ENCODE measurements around the gene OR51A7. TPM values are rescaled to one million over a fixed set of nuclear protein-coding genes. Genes with fewer than 3 reads are reported as not detected.
A peak's percentile ranks its signal among the peaks of the same experiment; 100 is the strongest.
"Not testable (repeated sequence)": the region's sequence is repeated elsewhere in the genome, so short reads cannot be mapped to it uniquely, and the experiment has no call there.

OR51A7 gene, protein sequence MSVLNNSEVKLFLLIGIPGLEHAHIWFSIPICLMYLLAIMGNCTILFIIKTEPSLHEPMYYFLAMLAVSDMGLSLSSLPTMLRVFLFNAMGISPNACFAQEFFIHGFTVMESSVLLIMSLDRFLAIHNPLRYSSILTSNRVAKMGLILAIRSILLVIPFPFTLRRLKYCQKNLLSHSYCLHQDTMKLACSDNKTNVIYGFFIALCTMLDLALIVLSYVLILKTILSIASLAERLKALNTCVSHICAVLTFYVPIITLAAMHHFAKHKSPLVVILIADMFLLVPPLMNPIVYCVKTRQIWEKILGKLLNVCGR
- polyA plus RNA-seq (ENCODE audit: insufficient read length in 10 of 10), result not detected
- long read RNA-seq, donor 1, result 0 reads
- long read RNA-seq, donor 2, result 0 reads
- long read RNA-seq, donor 3, result 0 reads
- long read RNA-seq, donor 4, result 0 reads
- long read RNA-seq, donor 5, result 0 reads
- long read RNA-seq, donor 6, result 0 reads
- long read RNA-seq, donor 7, result 0 reads
- long read RNA-seq, donor 8, result 0 reads
- long read RNA-seq, donor 9, result 0 reads

DNA sequence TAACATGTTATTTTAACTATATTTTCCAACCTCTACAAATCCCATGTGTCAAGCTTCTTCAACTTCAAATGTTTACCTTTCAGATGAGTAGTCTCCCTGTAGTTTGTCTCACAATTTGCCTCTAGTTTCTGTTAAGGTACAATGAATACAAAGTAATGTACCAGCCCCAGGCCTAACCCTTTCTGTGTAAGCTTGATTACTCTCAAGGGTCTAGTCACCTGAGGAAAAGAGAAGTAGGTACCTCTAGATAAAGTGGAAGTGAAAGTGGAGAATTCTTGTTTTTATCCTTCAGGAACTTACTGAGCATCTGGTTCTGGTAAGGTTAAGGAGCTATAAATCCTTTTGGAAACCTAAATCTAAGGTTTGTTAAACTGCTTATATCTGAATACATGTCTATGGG, at the start of gene OR51A7:
OR51A7 (plus strand) TSS at position 300 of the 400 bp plus-strand sequence. CDS start 3,587 bp downstream, outside the sequence.
- DNase-seq, result no peak

DNA sequence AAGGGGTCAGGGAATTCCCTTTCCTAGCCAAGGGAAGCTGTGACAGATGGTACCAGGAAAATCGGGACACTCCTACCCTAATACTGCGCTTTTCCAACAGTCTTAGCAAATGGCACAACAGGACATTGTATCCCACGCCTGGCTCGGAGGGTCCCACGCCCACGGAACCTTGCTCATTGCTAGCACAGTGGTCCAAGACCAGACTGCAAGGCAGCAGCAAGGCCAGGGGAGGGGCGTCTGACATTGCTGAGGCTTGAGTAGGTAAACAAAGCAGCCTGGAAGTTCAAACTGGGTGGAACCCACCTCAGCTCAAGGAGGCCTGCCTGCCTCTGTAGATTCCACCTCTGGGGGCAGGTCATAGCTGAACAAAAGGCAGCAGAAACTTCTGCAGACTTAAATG, 49.3 kb upstream of the OR51A7 start:
- not testable (repeated sequence) for DNase-seq

DNA sequence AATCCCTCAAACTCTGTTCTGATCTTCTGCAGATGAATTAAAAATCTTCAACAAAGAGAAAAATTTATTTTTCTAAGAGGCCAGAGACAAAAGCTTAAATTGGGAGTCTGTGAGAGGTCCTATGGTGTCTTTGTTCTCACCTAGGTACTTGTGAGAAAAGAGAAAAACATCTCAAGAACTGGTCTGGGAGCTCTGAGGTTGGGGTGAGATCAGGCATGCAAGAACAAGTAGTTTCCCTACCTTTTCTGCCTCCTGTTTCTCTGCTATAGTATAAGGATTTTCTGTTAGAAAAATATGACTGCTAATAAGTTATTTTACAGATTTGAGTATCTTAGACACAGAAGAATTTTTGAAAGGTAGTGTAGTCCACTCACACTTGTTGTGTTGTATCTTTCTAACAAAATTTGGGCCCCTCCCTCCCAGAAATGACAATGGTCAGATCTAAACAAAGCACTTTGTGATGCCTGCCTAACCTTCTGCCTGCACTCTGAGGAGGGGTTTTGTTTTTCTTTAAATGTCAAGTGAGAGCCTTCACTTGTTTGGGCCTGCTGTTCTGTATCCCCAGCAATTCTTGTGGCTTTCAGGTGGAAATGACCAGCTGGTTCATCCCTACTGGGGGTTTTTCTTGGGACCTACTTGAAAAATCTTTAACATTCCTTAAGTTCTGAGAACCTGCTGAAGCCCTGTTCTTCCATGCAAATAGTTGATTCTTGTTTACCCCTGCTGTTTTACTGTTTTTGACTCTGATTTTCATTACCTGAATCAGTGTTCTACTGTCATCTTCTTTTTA, 40.9 kb upstream of the OR51A7 start:
- no peak for DNase-seq

DNA sequence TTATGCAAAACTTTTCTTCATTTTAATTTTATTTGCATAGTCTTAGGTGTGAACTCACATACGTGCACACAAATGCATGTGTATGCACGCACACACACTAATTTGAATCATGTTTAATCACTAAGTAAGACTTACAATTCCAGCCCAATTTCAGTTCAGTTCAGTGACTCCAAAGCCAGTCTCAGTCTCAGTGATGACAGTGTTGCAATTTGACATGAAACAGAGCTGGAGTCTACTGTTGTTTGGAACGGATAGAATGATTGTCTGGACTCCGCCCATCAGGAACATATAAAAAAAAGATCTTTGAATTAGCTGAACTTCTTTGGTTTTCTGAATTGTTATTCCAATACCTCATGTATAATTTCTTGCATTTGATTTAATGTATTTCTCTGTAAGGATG, 39.7 kb upstream of the OR51A7 start:
- no peak for DNase-seq

GRCh38 chr11:4865855-4866254, 37.7 kb upstream of the OR51A7 start:
- DNase-seq, result no peak

GRCh38 chr11:4881188-4881587, 22.4 kb upstream of the OR51A7 start:
- DNase-seq, result no peak

DNA sequence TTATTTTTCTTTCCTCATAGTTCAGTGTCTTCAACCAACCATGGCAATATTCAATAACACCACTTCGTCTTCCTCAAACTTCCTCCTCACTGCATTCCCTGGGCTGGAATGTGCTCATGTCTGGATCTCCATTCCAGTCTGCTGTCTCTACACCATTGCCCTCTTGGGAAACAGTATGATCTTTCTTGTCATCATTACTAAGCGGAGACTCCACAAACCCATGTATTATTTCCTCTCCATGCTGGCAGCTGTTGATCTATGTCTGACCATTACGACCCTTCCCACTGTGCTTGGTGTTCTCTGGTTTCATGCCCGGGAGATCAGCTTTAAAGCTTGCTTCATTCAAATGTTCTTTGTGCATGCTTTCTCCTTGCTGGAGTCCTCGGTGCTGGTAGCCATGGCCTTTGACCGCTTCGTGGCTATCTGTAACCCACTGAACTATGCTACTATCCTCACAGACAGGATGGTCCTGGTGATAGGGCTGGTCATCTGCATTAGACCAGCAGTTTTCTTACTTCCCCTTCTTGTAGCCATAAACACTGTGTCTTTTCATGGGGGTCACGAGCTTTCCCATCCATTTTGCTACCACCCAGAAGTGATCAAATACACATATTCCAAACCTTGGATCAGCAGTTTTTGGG, 21.6 kb upstream of the OR51A7 start, which contains the start of gene OR51T1:
OR51T1 (plus strand) TSS at position 41 of the 641 bp plus-strand sequence; CDS start at position 41, 0 bp downstream.
- DNase-seq, result peak in 2 of 3 donors; percentile 7 to 37

GRCh38 chr11:4882543-4882942, 21.0 kb upstream of the OR51A7 start:
- no peak for DNase-seq

DNA sequence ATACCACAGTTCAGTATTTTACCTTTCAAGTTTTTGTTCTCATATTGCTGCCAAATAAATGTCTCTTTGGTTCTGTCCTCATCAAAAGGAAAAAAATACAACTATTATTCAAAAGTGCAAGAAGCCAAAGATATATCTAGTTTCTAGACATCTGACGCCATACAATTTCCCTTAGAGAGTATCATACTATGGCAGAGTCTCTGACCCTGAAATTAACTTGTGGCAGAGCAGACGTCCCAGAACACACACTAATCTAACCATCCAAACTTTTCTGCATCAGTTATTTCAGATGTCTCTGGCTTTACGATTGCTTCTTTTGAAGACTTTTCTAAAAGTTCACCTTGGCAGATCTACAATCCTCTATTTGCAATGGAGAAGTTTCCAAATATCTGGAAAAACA, 19.2 kb upstream of the OR51A7 start:
- peak in 2 of 3 donors; percentile 27 to 51 for DNase-seq

DNA sequence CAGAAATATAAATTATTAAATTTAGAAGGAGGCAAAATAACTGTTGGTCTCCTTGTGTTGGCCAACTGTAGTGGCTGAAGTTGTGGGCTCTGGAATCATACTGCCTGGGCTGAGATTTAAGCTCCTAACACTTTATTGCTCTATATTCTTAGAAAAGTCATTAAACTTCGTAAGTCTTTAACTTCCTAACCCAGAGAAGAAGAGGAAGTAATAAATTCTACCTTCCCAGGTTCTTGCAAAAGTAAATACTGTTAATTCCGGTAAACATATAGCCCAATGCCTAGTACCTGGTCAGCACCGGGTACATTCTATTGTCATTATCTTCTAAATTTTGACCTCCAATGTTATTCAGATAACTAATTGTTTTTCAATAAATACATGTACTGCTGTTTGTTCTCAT, 17.4 kb upstream of the OR51A7 start:
- DNase-seq, result no peak

GRCh38 chr11:4887591-4887990, 16.0 kb upstream of the OR51A7 start:
- DNase-seq, result no peak

DNA sequence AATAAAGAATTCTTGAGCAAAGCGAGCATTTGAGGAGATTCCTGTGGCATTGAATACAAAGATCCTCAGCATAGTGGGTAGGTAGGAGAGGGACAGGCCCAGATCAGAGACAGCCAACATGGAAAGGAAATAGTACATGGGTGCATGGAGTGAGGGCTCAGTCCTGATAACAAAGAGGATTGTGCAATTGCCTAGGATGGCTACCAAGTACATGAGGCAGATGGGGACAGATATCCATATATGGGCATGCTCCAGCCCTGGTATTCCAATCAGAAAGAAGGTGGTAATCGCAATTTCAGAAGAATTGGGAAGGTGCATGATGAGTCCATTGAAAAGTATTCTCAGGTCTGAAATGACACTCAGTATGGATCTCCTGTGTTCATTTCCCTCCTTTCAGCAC, 13.3 kb upstream of the OR51A7 start:
- DNase-seq, result no peak

- DNase-seq, result peak in 2 of 3 donors; percentile 40 to 80
Measured at GRCh38 chr11:4891996-4892640, 11.5 kb upstream of the OR51A7 start.

DNA sequence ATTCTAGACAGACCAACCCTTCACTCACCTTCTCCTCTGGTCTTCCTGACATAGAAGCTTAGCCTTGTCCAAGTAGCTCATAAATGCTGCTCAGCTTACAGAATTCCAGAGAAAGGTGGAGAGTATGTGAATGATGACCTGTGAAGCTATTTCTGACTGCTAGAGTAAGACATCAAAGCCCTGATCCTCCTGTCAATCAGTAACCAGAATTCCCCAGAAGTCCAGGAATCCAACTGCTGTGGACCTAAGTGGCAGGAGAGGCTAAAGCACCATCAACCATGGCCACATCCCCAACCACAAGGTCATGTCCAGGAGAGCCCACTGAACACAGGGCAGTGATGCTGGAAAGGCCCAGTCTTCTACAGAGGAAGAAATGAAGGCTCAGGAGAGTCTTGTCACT, 13.0 kb downstream of the OR51A7 start:
- no peak for DNase-seq

- DNase-seq, result no peak
Measured at GRCh38 chr11:4919250-4919649, 15.7 kb downstream of the OR51A7 start, which contains the start of gene OR51G2. TSS of gene OR51G2 (minus strand) at chr11:4919350. CDS start at chr11:4915663, 3,687 bp downstream.

DNA sequence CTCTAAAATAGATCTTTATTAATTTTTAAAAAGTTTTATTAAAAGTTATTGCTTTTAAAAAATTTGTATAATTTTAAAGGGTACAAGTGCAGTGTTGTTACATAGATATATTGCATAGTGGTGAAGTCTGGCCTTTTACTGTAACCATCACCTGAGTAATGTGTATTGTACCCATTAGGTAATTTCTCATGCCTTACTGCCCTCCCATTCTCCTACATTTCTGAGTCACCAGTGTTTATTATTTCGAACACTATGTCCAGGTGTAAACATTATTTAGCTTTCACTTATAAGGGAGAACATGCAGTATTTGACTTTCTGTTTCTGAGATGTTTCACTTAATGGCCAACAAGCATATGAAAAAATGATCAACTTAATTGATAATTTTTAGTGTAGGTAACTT, 18.2 kb downstream of the OR51A7 start:
- no peak for DNase-seq

GRCh38 chr11:4922304-4922703, 18.7 kb downstream of the OR51A7 start:
- DNase-seq, result no peak

DNA sequence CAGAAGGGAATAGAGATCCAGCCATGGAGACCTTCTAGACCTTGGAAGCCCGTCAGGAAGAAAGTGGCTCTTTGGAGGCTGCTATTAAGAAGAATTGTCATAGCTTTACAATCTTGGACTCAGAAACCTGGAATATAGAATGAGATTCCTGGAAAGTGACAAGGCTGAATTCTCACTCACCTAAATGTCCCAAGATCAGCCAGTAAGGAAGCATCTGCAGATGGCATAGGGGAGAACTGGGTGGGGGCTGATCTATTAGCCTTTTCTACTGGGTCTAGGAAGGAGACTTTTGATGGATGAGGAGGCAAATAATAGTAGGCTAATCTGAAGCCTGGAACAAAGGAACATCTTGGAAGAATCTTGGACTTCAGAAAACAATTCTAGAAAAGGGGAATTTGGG, 20.7 kb downstream of the OR51A7 start, which contains the start of gene OR51G1:
OR51G1 (minus strand) TSS at position 101 of the 400 bp plus-strand sequence; CDS start at position 101, 0 bp downstream.
- DNase-seq, result no peak

- DNase-seq, result no peak
Measured at GRCh38 chr11:4926608-4927007, 23.0 kb downstream of the OR51A7 start.

GRCh38 chr11:4932751-4933150, 29.2 kb downstream of the OR51A7 start:
- no peak for DNase-seq

DNA sequence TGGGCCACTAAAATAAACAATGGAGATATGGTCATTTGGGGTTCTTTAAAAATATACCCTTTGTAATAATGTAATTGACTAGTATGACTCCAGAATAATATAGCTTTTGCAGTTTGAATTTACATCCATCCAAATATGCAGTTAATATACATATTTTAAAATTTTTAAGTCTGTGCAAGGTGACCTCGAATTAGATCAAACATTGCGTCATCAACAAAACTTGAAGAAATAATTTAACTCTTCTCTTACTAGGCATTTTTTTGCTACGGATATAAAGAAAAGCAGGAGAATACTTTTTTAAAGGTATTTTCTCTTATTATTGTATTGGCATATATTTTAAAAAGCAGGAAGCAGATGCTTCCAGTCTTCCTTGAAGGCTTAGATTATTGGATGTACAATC, 33.2 kb downstream of the OR51A7 start:
- no peak for DNase-seq
